ENCODE results near the gene CATSPER1. TPM values are rescaled to one million over a fixed set of nuclear protein-coding genes. Genes with fewer than 3 reads are reported as not detected.

The CATSPER1 gene
- total and polyA plus RNA-seq, 2 experiments from 2014 or later, result not detected

DNA sequence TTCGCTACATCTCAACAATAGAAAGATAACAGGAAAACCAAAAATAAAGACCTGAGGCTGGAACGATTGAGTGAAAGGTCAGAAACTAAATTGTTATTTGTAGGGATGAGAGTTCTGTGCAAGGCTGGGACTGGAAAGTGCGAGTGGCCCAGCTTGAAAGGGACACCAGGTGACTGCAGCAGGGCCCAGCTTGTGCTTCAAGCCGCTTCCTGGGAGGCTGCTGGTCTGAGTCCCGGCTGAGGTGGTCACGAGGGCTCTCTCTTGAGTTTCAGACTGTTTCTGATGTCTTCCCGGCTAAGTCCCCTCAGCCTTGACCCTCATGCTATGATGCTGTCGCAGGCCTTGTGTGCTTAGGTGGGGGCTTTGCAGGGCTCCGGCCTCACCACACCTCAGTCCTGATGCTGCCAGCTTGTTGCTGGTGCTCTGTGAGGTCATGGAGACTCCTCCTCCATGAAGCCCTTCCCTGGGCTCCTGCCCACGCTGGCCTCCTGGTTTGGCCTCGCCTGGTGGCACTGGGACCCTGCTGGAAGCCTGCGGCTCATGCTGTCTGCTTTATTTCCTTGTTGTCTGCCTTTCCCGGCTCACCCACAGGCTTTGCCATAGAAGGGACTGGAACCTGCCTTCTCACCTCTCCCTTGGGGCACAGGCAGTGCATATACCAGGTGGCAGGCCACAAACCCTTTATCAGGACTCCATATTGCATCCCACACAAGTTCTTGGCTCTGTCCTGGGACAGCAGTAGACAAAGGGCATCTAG is 20.0 kb downstream of the CATSPER1 start:
- Histone ChIP-seq H3K4me1 (ENCODE audit: low read depth) (no peaks in the 10 kb centered on the region), H3K36me3 (peaks cover 3% of the 10 kb centered on the region), H3K27me3 (peaks cover 11% of the 10 kb centered on the region), H3K27ac (no peak overlapping the region), H3K4me3 (no peak overlapping the region), H3K9me3 (ENCODE audit: low read depth) (no peaks in the 10 kb centered on the region)
- no peak for DNase-seq (ENCODE audit: low read depth in 1 of 2, low spot score in 1 of 2)
- TF ChIP-seq, protein P1, sequence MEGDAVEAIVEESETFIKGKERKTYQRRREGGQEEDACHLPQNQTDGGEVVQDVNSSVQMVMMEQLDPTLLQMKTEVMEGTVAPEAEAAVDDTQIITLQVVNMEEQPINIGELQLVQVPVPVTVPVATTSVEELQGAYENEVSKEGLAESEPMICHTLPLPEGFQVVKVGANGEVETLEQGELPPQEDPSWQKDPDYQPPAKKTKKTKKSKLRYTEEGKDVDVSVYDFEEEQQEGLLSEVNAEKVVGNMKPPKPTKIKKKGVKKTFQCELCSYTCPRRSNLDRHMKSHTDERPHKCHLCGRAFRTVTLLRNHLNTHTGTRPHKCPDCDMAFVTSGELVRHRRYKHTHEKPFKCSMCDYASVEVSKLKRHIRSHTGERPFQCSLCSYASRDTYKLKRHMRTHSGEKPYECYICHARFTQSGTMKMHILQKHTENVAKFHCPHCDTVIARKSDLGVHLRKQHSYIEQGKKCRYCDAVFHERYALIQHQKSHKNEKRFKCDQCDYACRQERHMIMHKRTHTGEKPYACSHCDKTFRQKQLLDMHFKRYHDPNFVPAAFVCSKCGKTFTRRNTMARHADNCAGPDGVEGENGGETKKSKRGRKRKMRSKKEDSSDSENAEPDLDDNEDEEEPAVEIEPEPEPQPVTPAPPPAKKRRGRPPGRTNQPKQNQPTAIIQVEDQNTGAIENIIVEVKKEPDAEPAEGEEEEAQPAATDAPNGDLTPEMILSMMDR (IDR thresholded peaks at IDR 0.05; ENCODE audit: low read depth, low read length), result no peak

DNA sequence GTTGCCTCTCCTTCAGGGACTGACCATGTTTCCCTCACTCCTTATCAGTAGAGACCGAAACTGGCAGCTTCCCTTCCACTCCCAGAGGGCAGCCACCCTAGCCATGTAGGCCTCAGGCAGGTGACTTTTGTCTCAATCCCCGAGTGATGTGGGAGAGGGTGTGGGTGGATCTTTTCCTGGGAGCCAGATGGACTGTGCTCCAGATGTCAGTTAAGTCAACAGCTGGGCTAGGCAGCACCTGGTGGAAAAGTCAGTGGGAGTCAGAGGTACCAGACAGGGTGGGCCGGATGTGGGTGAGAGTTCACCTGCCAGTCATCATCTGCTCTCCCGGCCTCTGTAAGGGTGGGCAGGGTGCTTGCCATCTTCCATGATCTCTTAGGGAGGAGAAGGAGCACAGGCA is 22.1 kb downstream of the CATSPER1 start:
- TF ChIP-seq, protein P1 (IDR thresholded peaks at IDR 0.05; ENCODE audit: low read depth, low read length), result no peak
- no peaks in the 10 kb centered on the region for H3K27me3 ChIP-seq
- no peaks in the 10 kb centered on the region for H3K9me3 ChIP-seq (ENCODE audit: low read depth)
- no peaks in the 10 kb centered on the region for H3K4me1 ChIP-seq (ENCODE audit: low read depth)
- no peak for DNase-seq (ENCODE audit: low read depth in 1 of 2, low spot score in 1 of 2)
- H3K36me3 ChIP-seq, result peaks cover 13% of the 10 kb centered on the region
- no peak overlapping the region for H3K27ac ChIP-seq
- no peak overlapping the region for H3K4me3 ChIP-seq

DNA sequence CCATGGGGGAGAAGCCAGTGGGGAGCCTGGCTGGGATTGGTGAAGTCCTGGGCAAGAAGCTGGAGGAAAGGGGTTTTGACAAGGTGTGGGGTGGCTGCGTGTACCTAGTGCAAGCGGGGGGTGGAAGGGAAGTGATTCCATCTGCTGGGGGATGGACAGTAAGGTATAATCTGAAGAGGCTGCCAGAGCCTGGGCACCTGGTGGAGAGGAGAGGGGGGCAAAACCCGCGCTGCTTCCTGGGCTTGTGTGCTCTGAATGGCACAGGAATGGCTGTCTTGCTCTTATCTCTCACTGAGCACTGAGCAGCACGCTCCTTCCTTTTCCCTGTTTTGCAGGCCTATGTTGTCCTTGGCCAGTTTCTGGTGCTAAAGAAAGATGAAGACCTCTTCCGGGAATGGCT is 23.0 kb downstream of the CATSPER1 start:
- Histone ChIP-seq H3K27ac (peak overlapping the region; percentile 98), H3K36me3 (peaks cover 22% of the 10 kb centered on the region), H3K27me3 (no peaks in the 10 kb centered on the region), H3K9me3 (ENCODE audit: low read depth) (no peaks in the 10 kb centered on the region), H3K4me3 (peak overlapping the region; percentile 55), H3K4me1 (ENCODE audit: low read depth) (no peaks in the 10 kb centered on the region)
- TF ChIP-seq, protein P1 (IDR thresholded peaks at IDR 0.05; ENCODE audit: low read depth, low read length), result no peak
- DNase-seq (ENCODE audit: low read depth in 1 of 2, low spot score in 1 of 2), result no peak

DNA sequence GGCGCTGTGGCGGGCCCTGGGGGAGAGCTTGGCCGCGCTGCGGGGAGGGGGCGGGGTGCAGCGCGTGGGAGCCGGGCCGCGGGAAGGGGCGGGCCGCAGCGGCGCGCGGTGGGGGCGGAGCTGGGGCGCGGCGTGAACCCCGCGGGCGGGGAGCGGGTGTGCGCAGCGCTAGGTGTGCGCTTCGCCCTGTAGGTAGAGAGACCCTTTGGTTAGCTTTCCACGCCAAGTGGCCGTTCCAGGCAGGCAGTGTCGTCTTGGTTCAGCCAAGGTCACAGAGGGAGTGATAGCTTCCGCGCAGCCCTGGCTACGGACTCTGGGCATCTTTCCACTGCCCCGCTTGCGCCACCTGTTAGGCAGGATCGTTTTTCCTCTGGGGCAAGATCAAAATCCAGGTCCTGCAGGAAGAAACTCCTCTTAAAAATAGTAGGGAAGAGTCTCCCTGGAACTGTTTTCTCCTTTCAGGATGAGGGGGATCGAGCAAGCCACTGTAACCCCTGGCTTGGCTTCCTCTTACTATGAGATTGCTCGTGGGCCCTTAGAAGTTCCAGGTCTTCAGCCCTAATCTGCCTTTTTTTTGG is 23.5 kb downstream of the CATSPER1 start:
- Histone ChIP-seq H3K36me3 (peaks cover 26% of the 10 kb centered on the region), H3K27me3 (no peaks in the 10 kb centered on the region), H3K9me3 (ENCODE audit: low read depth) (no peaks in the 10 kb centered on the region), H3K4me3 (peak overlapping the region; percentile 55), H3K27ac (peak overlapping the region; percentile 98), H3K4me1 (ENCODE audit: low read depth) (no peaks in the 10 kb centered on the region)
- TF ChIP-seq, protein P1 (IDR thresholded peaks at IDR 0.05; ENCODE audit: low read depth, low read length), result no peak
- DNase-seq (ENCODE audit: low read depth in 1 of 2, low spot score in 1 of 2), result peak; percentile 57

DNA sequence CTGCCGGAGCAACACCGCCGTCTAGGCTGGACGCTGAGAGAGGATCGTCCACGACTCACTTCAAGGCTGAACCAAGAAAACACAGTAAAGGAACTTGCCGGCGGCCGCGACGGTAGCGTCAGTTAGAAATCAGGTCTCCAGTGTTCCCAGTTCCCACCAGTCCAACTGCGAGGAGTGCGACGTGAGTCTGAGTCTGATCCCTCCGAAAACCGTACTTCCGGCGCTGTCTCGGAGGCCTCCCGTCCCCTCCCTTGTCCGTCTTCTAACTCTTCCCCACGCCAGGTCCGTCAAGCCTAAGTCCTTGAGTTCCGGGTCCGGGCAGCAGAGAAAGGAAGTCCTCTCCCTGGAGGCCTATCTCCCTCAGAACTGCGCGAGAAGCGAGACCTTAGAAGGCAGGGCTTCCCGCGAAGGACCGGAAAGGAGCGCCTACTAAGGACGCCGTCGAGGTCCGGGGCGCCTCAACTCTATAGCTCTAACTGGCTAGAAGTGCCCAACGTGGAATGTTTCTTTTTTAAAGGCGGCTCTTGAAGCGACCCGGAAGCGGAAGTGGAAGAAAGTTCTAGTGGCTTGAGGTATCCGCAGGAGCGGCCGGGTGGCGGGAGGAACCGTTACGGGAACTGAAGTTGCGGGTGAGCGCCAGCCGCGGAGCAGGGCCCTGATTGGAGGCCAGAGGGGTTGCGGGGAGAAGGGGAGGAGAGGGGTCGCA is 24.2 kb downstream of the CATSPER1 start, which contains the start of the genes BANF1 and EIF1AD:
TSS of gene BANF1 (plus strand) at position 562 of the 706 bp plus-strand sequence. CDS start 748 bp downstream, outside the sequence.
TSS of gene EIF1AD (minus strand) at position 216 of the 706 bp plus-strand sequence. CDS start 1,768 bp downstream, outside the sequence.
- DNase-seq (ENCODE audit: low read depth in 1 of 2, low spot score in 1 of 2), result peak; percentile 93 to 99
- TF ChIP-seq, protein P1 (IDR thresholded peaks at IDR 0.05; ENCODE audit: low read depth, low read length), result no peak
- H3K27ac ChIP-seq, result peak within 1 kb of the TSS; percentile 98
- H3K4me3 ChIP-seq, result peak within 1 kb of the TSS; percentile 55
- H3K36me3 ChIP-seq, result peaks cover 31% of the 10 kb centered on the region
- H3K9me3 ChIP-seq (ENCODE audit: low read depth), result no peaks in the 10 kb centered on the region
- H3K4me1 ChIP-seq (ENCODE audit: low read depth), result no peaks in the 10 kb centered on the region
- no peaks in the 10 kb centered on the region for H3K27me3 ChIP-seq
